ENCODE results near the gene CACNB3.

Gene CACNB3

DNA sequence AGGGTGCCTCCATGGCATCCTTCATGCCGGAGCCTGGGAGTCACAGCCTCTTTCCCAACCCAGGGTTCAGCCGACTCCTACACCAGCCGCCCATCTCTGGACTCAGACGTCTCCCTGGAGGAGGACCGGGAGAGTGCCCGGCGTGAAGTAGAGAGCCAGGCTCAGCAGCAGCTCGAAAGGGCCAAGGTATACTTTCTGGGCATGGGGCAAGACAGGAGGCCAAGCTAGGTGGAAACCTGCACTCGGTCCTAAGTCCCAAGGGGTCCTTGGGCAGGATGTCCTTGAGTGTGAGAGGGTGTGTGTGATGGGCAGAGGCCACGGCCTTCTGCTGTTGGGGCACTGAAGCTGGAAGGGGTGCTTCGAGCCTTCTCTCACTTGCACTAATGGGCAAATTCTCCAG lies 5.0 kb downstream of the CACNB3 start:
- WGBS = 96% methylated on average over 11 of the region's 11 CpGs
- Histone ChIP-seq H3K36me3 (ENCODE audit: insufficient read depth, low read length) (peaks cover 18% of the 10 kb centered on the region), H3K27me3 (ENCODE audit: insufficient read depth, low read length) (peaks cover 15% of the 10 kb centered on the region; the same call in 1 of the 2 replicates), H3K4me3 (ENCODE audit: low read length) (no peak overlapping the region), H3K9me3 (ENCODE audit: insufficient read depth, low read depth, low read length) (no peaks in the 10 kb centered on the region), H3K9ac (ENCODE audit: low read depth, low read length) (no peak overlapping the region), H3K27ac (ENCODE audit: low read depth, low read length) (no peak overlapping the region), H3K4me1 (ENCODE audit: insufficient read depth, low read length) (peaks cover 12% of the 10 kb centered on the region)

DNA sequence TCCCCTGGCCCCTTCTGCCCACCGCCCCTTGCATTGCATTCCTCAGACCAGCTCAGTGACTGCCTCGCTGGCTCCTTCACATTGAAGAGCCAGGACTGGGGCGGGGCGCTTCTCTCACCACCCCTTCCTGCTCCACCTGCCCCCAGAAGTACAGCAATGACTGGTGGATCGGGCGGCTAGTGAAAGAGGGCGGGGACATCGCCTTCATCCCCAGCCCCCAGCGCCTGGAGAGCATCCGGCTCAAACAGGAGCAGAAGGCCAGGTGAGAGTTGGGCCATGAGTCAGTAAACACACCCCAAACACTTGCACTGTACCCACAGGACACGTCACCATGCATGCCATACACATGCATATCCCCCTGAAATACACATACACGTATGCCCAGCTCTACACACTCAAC lies 5.8 kb downstream of the CACNB3 start:
- Histone ChIP-seq H3K27ac (ENCODE audit: low read depth, low read length) (no peak overlapping the region), H3K27me3 (ENCODE audit: insufficient read depth, low read length) (peaks cover 14% of the 10 kb centered on the region; the same call in 1 of the 2 replicates), H3K9ac (ENCODE audit: low read depth, low read length) (no peak overlapping the region), H3K9me3 (ENCODE audit: insufficient read depth, low read depth, low read length) (no peaks in the 10 kb centered on the region), H3K36me3 (ENCODE audit: insufficient read depth, low read length) (peaks cover 26% of the 10 kb centered on the region), H3K4me1 (ENCODE audit: insufficient read depth, low read length) (peaks cover 12% of the 10 kb centered on the region), H3K4me3 (ENCODE audit: low read length) (no peak overlapping the region)
- WGBS = 81% methylated on average over 12 of the region's 12 CpGs

DNA sequence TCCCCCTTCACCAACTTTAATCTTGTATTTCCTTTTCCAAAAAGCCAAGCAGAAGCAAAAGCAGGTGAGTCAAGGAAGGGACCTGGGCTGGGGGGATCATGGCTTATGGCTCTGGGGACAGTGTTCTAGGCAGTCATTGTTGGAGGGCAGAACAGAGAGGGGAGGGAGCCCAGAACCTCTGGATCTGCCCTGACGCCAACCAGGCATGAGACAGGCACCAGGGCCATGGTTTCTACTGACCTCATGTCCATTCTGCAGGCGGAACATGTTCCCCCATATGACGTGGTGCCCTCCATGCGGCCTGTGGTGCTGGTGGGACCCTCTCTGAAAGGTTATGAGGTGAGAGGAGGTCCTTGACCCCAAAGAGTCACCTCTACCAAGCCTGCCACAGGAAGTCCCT lies 6.6 kb downstream of the CACNB3 start:
- Histone ChIP-seq H3K4me1 (ENCODE audit: insufficient read depth, low read length) (peaks cover 7% of the 10 kb centered on the region; the same call in 1 of the 2 replicates), H3K4me3 (ENCODE audit: low read length) (no peak overlapping the region), H3K27me3 (ENCODE audit: insufficient read depth, low read length) (peaks cover 6% of the 10 kb centered on the region; the same call in 1 of the 2 replicates), H3K9ac (ENCODE audit: low read depth, low read length) (no peak overlapping the region), H3K36me3 (ENCODE audit: insufficient read depth, low read length) (peaks cover 34% of the 10 kb centered on the region), H3K9me3 (ENCODE audit: insufficient read depth, low read depth, low read length) (no peaks in the 10 kb centered on the region), H3K27ac (ENCODE audit: low read depth, low read length) (no peak overlapping the region)
- 91% methylated on average over 4 of the region's 4 CpGs for WGBS

DNA sequence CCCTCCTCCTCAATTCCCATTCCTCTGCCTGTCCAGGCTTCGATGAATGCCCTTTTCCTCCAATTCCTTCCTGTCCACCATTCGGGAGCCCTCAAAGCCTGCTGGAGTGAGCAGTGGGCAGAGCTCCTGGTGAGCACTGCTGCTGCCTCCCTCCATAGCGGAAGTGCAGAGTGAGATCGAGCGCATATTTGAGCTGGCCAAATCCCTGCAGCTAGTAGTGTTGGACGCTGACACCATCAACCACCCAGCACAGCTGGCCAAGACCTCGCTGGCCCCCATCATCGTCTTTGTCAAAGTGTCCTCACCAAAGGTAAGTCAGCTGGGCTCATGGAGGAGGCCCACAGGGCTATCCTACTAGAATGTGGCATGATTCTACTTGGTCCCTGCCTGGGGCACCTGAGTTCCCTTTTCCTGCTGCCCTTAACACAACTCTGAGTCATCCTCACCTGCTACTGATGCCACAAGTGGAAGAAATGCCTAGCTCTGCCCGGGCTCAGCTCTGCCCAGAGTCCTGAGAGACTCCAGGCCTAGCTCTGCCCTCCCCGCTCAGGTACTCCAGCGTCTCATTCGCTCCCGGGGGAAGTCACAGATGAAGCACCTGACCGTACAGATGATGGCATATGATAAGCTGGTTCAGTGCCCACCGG lies 8.0 kb downstream of the CACNB3 start:
- no peaks in the 10 kb centered on the region for H3K9me3 ChIP-seq (ENCODE audit: insufficient read depth, low read depth, low read length)
- 91% methylated on average over 15 of the region's 15 CpGs for WGBS
- no peak overlapping the region for H3K4me3 ChIP-seq (ENCODE audit: low read length)
- H3K9ac ChIP-seq (ENCODE audit: low read depth, low read length) = no peak overlapping the region
- peaks cover 48% of the 10 kb centered on the region for H3K36me3 ChIP-seq (ENCODE audit: insufficient read depth, low read length)
- no peak overlapping the region for H3K27ac ChIP-seq (ENCODE audit: low read depth, low read length)
- no peaks in the 10 kb centered on the region for H3K27me3 ChIP-seq (ENCODE audit: insufficient read depth, low read length)
- no peaks in the 10 kb centered on the region for H3K4me1 ChIP-seq (ENCODE audit: insufficient read depth, low read length)

DNA sequence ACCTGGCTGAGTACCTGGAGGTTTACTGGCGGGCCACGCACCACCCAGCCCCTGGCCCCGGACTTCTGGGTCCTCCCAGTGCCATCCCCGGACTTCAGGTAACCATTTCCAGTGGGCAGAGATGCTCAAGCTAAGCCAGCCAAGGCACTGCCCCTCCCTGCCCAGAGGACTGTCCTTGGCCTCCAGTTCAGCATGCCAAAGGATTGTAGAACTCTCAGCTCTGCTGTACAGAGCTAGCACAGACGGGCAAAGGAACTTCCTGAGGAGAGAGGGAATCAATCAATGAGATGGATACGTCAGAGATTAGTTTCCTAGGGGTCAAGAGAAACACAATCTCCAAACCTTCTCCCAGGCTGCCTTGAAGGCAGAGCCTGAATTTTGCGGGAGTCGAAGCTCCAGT lies 8.7 kb downstream of the CACNB3 start:
- Histone ChIP-seq H3K36me3 (ENCODE audit: insufficient read depth, low read length) (peaks cover 55% of the 10 kb centered on the region), H3K4me1 (ENCODE audit: insufficient read depth, low read length) (no peaks in the 10 kb centered on the region), H3K27me3 (ENCODE audit: insufficient read depth, low read length) (no peaks in the 10 kb centered on the region), H3K4me3 (ENCODE audit: low read length) (no peak overlapping the region), H3K9me3 (ENCODE audit: insufficient read depth, low read depth, low read length) (no peaks in the 10 kb centered on the region), H3K9ac (ENCODE audit: low read depth, low read length) (no peak overlapping the region), H3K27ac (ENCODE audit: low read depth, low read length) (no peak overlapping the region)
- 91% methylated on average over 8 of the region's 8 CpGs for WGBS

DNA sequence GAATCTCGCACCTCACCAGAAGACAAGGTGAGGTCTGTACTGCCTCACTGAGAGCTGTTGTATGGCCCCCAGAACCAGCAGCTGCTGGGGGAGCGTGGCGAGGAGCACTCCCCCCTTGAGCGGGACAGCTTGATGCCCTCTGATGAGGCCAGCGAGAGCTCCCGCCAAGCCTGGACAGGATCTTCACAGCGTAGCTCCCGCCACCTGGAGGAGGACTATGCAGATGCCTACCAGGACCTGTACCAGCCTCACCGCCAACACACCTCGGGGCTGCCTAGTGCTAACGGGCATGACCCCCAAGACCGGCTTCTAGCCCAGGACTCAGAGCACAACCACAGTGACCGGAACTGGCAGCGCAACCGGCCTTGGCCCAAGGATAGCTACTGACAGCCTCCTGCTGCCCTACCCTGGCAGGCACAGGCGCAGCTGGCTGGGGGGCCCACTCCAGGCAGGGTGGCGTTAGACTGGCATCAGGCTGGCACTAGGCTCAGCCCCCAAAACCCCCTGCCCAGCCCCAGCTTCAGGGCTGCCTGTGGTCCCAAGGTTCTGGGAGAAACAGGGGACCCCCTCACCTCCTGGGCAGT lies 9.3 kb downstream of the CACNB3 start:
- no peak overlapping the region for H3K27ac ChIP-seq (ENCODE audit: low read depth, low read length)
- H3K4me1 ChIP-seq (ENCODE audit: insufficient read depth, low read length) = no peaks in the 10 kb centered on the region
- no peak overlapping the region for H3K4me3 ChIP-seq (ENCODE audit: low read length)
- H3K27me3 ChIP-seq (ENCODE audit: insufficient read depth, low read length) = no peaks in the 10 kb centered on the region
- WGBS = 96% methylated on average over 17 of the region's 17 CpGs
- H3K9ac ChIP-seq (ENCODE audit: low read depth, low read length) = no peak overlapping the region
- no peaks in the 10 kb centered on the region for H3K9me3 ChIP-seq (ENCODE audit: insufficient read depth, low read depth, low read length)
- peaks cover 61% of the 10 kb centered on the region for H3K36me3 ChIP-seq (ENCODE audit: insufficient read depth, low read length)

DNA sequence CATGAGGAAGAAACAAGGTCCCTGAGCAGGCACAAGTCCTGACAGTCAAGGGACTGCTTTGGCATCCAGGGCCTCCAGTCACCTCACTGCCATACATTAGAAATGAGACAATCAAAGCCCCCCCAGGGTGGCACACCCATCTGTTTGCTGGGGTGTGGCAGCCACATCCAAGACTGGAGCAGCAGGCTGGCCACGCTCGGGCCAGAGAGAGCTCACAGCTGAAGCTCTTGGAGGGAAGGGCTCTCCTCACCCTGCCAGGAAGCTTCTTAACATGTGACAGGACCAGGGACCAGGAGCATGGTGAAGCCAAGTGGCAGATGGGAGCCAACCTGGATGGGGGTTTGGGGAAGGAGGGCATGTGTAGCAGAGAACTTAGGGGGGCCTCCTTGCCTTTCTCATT lies 10.0 kb downstream of the CACNB3 start:
- H3K36me3 ChIP-seq (ENCODE audit: insufficient read depth, low read length) = peaks cover 68% of the 10 kb centered on the region
- H3K4me1 ChIP-seq (ENCODE audit: insufficient read depth, low read length) = no peaks in the 10 kb centered on the region
- 93% methylated on average over 2 of the region's 2 CpGs for WGBS
- no peak overlapping the region for H3K4me3 ChIP-seq (ENCODE audit: low read length)
- H3K9ac ChIP-seq (ENCODE audit: low read depth, low read length) = no peak overlapping the region
- no peak overlapping the region for H3K27ac ChIP-seq (ENCODE audit: low read depth, low read length)
- no peaks in the 10 kb centered on the region for H3K9me3 ChIP-seq (ENCODE audit: insufficient read depth, low read depth, low read length)
- no peaks in the 10 kb centered on the region for H3K27me3 ChIP-seq (ENCODE audit: insufficient read depth, low read length)

DNA sequence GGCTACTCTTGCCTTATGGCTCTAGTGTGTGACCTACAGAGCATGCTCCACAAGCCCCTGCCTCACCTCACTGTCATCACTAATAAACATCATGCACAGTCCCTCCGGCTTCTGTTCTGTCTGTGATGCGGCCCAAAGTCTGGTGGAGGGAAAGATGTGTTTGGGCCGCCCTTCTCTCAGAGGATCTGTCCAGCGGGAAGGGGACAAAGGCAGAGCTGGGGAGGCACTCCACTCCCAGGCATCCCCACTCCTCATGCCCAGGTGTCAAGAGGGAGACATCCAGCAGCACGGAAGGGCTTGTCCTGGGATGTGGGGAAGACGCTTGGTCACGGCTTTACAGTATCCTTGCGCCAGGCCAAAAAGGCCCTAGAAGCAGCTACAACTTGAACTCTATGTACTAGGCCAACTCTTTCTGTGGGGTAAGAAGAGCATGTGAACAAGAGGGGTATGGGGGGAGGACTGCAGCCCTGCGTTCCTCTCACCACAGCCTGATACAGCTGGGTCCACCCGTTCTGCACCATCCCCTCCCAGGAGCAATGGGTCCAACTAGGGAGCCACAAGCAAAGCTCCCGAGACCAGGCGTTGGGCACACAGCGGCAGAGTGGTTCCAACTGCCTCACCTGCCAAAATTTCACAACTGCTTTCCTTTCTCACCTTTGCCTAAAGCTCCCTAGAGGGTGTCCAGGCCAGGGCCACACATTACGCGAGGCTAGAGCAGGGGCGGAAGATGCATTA lies 10.7 kb downstream of the CACNB3 start:
- 95% methylated on average over 16 of the region's 16 CpGs for WGBS
- H3K4me3 ChIP-seq (ENCODE audit: low read length) = no peak overlapping the region

DNA sequence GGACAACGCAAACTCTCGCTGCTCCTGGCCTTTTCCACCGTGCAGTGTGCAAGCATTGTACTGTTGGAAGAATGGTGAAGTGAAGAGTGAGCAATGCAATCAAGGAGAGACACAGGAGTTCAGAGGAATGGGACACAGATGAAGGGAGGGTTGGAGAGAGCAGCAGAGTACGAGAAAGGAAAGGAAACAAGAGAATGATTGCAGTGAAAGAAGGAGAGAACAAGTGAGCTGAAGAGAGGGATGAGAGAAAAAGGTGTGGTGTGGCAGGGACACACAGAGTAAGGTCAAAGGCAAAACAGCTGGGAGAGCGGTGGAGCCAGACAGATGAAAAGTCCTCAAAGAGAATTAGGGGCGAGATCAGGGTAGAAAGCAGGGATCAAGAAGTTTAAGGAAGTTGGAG lies 13.0 kb downstream of the CACNB3 start:
- Histone ChIP-seq H3K27ac (ENCODE audit: low read depth, low read length) (no peak overlapping the region), H3K4me1 (ENCODE audit: insufficient read depth, low read length) (no peaks in the 10 kb centered on the region), H3K27me3 (ENCODE audit: insufficient read depth, low read length) (no peaks in the 10 kb centered on the region), H3K9ac (ENCODE audit: low read depth, low read length) (no peak overlapping the region), H3K36me3 (ENCODE audit: insufficient read depth, low read length) (peaks cover 87% of the 10 kb centered on the region), H3K4me3 (ENCODE audit: low read length) (no peak overlapping the region), H3K9me3 (ENCODE audit: insufficient read depth, low read depth, low read length) (no peaks in the 10 kb centered on the region)
- 93% methylated on average over 6 of the region's 6 CpGs for WGBS

More for the DNA sequence above, 10.7 kb downstream of the CACNB3 start:
- Histone ChIP-seq H3K36me3 (ENCODE audit: insufficient read depth, low read length) (peaks cover 75% of the 10 kb centered on the region), H3K9me3 (ENCODE audit: insufficient read depth, low read depth, low read length) (no peaks in the 10 kb centered on the region), H3K27ac (ENCODE audit: low read depth, low read length) (no peak overlapping the region), H3K9ac (ENCODE audit: low read depth, low read length) (no peak overlapping the region), H3K4me1 (ENCODE audit: insufficient read depth, low read length) (no peaks in the 10 kb centered on the region), H3K27me3 (ENCODE audit: insufficient read depth, low read length) (no peaks in the 10 kb centered on the region)

DNA sequence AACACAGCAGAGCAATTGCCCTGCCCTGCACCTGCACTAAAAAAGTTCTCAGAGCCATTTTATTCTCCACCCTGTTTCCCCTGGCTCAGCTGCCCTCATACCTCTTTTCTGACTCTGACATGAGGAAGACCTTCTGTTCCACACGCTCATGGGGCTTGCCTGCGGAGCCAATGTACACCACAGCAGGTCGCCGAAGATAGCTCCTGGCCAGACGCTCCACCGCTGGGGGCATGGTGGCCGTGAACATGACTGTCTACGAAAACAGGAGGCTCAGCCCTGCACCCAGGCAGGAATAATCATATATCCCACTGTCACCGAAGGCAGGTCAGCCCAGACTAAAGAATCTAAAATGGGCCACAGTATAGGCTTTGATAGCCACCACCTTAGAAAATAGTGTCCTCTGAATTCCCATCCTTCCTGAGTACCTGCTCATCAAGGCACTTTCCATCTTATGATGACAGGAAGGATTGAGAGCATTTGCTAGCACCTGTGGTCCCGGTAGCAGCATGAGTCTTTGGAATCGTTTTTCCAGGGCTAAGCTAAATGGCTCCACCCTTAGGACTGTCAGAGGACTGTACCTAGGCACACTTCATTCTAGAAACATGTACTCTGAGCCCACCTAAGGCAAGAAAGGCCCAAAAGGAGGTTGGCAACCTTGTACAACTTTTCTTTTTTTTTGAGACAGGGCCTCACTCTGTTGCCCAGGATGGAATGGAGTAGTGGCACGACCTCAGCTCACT lies 14.2 kb downstream of the CACNB3 start:
- no peak overlapping the region for H3K4me3 ChIP-seq (ENCODE audit: low read length)
- H3K27me3 ChIP-seq (ENCODE audit: insufficient read depth, low read length) = no peaks in the 10 kb centered on the region
- no peak overlapping the region for H3K9ac ChIP-seq (ENCODE audit: low read depth, low read length)
- no peaks in the 10 kb centered on the region for H3K9me3 ChIP-seq (ENCODE audit: insufficient read depth, low read depth, low read length)
- peaks cover 94% of the 10 kb centered on the region for H3K36me3 ChIP-seq (ENCODE audit: insufficient read depth, low read length)
- WGBS = 95% methylated on average over 12 of the region's 12 CpGs
- H3K4me1 ChIP-seq (ENCODE audit: insufficient read depth, low read length) = no peaks in the 10 kb centered on the region
- H3K27ac ChIP-seq (ENCODE audit: low read depth, low read length) = no peak overlapping the region

DNA sequence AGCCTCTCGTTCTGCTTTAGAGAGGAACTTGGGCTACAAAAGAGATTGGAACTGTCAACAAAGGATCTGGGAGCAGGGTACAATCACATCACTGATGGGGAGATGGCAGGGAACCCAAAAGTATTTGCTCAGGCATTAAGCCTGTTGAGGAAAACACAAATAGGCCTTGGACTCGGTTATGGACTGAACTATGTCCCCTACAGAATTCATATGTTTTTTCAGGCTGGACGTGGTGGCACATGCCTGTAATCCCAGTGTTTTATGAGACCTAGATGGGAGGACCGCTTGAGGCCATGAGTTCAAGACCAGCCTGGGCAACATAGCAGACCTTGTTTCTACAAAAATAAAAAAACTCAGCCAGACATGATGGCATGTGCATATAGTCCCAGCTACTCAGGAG lies 19.8 kb downstream of the CACNB3 start:
- 98% methylated on average over 4 of the region's 4 CpGs for WGBS

More for the DNA sequence above, 19.8 kb downstream of the CACNB3 start:
- no peak overlapping the region for H3K27ac ChIP-seq (ENCODE audit: low read depth, low read length)
- no peak overlapping the region for H3K4me3 ChIP-seq (ENCODE audit: low read length)
- no peaks in the 10 kb centered on the region for H3K4me1 ChIP-seq (ENCODE audit: insufficient read depth, low read length)
- no peak overlapping the region for H3K9ac ChIP-seq (ENCODE audit: low read depth, low read length)
- peaks cover 77% of the 10 kb centered on the region for H3K36me3 ChIP-seq (ENCODE audit: insufficient read depth, low read length)
- H3K27me3 ChIP-seq (ENCODE audit: insufficient read depth, low read length) = no peaks in the 10 kb centered on the region
- no peaks in the 10 kb centered on the region for H3K9me3 ChIP-seq (ENCODE audit: insufficient read depth, low read depth, low read length)
